ENCODE data around the gene POFUT2.

Gene POFUT2

DNA sequence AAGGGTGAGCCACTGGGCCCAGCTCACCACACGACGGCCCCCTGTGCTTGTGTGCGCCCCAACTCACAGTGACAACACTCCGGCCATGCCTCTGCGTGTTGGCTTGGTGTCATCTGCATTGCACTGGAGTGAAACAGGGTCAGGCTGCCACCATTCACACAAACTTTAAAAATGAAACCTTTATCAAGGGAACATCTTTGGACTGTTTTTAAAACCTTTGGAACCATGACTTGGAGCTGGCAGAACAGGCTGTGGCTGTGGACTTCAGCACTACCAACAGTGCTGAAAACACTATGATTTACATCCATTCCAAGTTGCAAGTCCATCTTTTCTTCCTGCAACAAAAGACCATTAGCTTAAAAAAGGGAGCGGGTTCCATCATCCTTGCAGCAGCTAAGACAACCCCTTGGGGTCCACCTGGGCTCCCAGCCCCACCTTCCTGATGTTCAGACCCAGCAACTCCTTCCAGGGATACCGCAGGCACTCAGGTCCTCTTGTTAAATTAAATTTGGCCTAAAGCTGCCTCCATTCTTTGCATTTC lies 25.6 kb downstream of the POFUT2 start:
- no peak for DNase-seq (ENCODE audit: low spot score)

DNA sequence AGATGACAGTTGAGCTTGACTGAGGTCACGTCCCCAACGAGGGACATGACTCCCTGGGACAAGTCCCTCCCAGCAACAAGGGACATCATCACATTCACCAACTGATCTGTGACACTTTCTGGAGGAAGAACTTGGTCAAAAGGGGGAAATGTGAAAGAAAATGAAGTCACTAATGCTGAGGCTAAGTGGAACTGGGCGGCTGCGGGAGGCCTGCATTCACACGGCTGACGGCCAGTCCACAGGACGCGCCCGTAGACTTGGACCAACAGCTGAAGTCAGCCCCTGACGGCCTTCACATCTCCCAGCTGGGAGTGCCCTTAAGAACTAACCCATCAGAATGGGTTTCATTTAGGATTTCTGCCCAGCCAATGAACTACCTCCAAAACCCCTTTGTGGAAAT lies 26.6 kb downstream of the POFUT2 start:
- no peak for DNase-seq (ENCODE audit: low spot score)

DNA sequence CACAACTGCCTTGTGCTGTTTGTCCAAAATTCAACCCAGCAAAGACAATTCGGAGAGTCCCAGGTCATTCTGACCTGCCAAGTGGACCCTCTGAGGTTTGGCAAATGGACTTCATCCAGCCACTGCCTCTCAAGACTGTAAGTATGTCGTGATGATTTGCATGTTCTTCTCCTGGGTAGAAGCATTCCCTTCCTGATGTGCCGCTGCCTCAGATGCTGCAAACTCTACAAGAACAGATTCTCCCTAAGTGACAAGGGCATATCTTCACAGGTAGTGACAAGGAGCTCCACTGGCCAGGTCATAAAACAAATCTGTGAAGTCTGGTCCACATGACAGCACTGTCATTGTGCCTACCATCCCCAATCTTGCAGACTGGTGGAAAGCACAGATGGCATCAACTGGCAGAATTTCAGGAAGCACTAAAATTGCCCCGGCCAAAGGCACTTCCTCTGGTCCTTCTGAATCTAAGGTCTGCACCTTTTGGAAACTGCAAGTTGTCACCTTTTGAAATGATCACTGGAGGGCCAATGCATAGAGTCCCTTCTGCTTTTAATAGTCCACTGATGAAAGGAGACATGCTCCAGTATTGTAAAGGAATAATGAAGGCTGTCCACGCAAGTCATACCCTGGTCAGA lies 27.4 kb downstream of the POFUT2 start:
- no peak for DNase-seq (ENCODE audit: low spot score)

DNA sequence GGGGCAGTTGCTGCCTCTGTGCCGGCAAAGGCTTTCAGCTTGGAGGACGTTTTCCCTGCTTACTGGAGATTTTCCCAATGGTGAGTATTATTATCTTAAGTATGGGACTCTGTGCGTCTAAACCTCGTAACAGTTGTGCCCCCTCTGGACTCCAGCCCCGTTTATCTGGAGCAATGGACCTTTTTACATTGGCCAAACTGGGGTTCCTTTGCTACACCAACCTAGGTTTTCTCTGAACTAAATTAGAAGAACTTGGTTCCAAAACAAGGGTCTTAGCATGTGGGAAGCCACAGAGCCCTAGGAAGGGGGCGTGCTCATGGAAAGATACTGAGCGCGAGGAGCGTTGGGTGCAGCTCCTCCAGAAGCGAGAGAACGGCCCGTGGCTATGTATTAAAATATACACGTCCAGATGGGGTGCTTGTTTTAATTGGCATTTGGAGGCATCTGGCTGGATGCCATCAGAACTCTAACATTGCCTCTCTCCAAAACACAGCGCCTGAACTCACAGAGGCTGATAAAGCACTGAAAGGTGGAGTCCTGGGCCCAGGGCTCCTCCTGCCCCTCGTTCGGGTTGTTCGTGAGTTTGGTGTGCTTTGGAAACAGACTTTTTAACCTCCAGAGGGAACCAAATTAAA lies 28.4 kb downstream of the POFUT2 start:
- DNase-seq (ENCODE audit: low spot score): no peak

DNA sequence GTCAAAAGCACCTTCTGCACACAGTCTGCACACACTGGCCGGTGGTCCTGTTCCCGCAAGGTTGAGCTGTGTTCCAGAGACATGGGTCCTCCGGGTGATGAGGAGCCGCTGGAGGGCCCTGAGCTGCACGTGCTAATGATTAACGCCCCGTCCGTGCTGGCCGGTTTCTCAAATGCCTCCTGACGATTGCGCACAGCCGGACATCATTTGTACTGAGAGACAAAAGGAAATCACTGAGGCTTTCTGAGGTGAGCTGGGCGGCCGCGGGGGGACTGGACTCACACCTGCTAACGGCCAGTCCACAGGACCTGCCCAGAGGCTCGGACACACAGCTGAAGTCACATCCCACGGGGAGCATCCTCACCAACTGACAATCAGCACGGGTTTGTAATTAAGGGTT lies 29.2 kb downstream of the POFUT2 start:
- no peak for DNase-seq (ENCODE audit: low spot score)

DNA sequence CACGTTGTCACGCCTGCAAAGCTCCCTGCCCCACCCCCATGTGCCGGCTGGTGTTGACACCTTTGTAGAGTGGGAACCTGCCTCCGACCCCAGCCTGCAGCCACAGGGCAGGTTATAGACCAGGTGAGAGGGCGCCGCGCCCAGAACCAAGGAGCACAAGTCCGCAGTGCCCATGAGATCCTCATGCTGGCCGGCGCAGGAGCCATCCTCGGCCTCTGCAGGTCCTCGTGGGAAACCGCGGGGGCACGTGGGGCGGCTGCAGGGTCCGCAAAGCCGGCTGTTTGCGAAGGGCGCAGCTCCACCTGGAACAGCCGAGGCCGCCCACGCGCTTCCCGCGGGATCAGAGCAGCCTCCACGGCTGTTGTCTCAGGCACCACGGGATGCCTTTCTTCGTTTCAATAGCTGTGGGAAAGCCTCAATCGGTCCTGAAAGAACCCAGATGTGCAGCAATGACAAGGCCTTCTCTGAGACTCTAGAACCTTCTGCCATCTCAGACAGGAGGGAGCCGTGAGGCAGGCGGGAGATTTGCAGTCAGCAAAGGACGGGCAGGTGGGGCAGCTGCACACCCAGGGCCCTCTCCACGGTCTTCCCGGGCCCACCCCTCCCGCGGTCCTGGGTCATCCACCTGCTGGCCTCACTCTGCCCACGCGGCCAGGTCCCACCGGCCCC lies 29.9 kb downstream of the POFUT2 start:
- DNase-seq (ENCODE audit: low spot score): no peak

DNA sequence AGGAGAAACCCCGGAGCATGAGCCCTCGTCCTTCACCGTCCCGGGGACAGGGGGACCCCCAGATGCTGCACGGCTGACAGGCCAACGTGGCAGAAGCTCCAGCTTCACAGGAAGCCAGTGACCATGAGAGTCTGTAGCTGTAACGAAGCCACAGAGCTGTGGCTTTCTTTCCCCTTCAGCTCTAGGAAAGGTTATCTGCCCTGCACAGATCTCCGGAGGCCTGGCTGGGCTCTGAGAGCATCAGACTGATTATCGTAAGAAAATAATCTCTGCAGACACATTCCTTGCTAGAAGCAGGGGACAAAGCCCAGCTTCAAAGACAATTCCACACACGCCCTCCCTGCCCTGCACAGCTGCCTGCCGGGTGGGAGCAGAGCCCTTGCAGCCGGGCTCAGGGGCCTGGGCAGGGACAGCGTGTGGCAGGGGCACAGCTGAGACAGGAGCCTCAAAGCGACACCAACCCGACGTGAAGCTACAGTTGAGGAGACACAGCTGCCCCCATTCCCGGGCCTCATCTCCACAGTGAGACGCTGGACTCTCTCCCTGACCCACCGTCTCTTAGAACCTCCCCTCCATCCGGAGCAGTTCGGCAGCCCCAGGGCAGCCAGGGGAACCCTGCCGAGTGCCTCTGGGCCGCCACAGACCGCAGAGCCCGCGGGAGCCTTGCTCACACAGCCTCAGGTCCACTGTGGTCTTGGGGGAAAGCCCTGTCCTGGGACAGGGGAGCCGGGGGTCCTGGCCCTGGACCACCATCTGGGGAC lies 30.6 kb downstream of the POFUT2 start:
- DNase-seq (ENCODE audit: low spot score): no peak

DNA sequence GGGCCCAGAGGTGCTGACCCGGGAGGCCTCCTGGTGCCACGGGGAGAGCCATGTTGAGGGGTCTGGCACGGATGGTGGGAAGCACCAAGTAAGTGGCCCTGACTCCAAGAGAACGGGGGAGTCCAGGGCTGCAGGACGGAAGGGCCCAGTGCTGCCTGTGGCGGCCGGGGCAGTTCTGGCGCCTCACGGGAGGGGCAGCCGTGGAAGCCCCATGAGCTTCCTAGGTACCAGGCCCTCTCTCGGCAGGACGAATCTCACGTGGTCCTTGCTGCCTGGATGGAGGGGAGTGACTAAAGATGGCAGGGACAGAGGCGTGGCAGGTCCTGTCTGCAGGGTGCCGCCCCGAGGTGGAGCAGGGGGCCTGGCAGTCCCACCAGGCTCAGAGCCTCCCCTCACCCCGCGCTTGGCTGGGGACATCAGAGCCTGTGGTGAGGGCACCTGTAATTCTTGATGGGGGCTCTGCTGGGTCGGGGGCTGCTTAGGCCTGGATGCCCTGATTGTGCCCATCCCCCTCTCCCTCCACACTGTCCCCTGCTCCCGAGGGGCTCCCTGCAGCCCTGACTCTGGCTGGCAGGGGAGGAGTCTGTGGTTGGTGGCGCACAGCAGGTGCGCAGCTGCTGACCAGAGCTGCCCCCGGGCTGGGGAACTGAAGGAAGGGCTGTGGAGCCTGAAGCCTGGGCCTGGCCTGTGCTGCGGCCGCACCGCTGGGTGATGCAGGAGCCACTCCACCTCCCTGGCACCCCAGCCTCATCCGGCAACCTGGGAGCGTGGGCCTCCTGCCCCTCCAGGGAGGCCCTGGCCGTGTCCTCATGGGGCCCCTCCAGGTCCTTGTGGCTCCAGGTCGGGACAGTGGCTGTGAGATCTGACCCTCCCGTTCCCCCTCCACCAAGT lies 31.4 kb downstream of the POFUT2 start:
- DNase-seq (ENCODE audit: low spot score): no peak

DNA sequence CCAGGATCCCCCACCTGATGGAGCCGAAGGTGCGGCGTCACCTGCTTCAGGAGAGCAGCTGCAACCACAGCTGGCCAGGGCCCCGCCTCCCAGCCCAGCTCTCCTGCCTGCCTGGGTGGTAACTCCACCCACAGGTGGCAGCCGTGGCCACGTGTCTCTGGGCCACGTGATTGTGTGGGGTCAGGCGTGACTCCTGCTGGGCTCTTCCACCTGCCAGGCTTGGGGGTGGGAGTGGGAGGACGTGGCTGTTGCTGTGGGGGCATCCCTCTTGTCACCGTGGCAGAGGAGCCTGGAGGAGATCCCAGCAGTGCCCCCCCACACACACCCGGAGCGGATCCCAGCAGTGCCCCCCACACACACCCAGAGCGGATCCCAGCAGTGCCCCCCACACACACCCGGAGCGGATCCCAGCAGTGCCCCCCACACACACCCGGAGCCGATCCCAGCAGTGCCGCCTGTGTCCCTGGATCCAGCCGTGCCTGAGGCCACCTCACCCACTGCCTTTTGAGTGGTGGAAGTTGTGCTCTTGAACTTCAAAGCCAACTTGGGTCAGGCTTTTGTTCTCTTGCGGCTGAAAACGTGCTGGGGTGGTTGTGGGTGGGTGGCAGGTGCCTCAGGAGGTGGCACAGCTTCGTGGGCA lies 32.2 kb downstream of the POFUT2 start:
- DNase-seq (ENCODE audit: low spot score): no peak

DNA sequence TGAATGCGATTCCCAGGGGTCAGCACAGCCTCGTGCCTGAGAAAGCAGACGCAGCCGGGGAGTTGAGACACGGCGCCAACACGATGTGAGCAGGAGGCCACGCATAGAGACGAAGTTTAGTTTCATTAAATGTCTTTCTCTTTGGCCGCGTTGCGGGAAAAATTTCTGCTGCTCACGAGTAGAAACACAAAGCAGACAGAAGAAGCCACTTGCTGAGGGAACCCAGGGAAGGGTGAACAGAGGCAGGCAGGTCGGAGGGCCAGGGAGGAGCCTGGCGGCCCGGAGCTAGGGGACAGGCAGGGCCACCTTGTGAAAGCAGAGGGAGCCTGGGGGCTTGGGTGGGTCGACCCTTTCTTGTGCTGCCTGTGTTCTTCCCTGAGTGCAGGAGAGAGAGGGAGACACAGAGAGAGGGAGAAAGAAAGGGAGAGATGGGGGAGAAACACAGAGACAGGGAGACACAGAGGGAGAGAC lies 33.2 kb downstream of the POFUT2 start:
- DNase-seq (ENCODE audit: low spot score): no peak

DNA sequence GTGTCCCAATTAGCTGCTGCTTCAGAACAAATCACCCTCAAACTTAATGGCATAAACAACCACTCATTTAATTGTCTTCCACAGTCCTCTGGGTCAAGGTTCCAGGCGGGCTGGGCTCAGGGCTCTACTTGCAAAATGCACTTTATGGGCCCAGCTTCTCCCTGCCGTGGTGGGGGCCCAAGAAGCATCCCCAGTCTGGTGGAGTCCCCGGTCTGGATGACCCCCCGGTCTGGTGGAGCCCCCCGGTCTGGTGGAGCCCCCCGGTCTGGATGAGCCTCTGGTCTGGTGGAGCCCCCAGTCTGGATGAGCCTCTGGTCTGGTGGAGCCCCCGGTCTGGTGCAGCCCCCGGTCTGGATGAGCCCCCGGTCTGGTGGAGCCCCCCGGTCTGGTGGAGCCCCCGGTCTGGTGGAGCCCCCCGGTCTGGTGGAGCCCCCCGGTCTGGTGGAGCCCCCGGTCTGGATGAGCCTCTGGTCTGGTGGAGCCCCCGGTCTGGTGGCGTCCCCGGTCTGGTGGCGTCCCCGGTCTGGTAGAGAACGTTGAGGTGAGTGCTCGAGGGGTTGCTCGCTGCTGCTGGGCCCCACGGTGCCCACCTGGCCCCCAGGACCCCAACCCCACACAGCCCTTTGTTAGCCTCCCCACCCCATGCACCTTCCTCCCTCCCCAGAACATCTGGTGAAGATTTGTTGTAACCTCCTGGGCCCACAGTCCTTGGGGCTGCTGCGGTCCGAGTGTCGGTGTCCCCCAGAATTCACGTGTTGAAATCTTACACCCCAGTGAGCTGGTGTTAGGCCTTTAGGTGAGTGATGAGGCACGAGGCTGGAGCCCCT lies 33.8 kb downstream of the POFUT2 start:
- no peak for DNase-seq (ENCODE audit: low spot score)

DNA sequence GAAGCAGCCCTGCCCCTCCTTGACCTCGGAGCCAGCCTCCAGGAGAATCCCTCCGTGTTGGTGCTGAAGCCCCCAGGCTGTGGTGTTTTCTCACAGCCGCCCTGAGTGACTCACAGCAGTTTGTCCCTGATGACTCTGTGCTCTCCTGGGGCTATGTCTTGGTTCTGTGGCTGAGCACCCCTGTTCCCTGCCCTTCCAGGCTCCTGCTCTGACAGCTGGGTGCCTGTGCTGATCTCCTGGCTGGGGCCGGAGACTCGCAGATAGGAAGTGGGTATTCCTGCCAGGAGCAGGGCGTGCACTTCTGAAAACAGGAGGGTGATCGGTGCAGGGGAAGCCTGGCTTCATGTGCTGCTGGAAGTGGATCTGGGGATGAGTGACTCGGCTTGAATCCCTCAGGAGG lies 34.5 kb downstream of the POFUT2 start:
- no peak for DNase-seq (ENCODE audit: low spot score)

DNA sequence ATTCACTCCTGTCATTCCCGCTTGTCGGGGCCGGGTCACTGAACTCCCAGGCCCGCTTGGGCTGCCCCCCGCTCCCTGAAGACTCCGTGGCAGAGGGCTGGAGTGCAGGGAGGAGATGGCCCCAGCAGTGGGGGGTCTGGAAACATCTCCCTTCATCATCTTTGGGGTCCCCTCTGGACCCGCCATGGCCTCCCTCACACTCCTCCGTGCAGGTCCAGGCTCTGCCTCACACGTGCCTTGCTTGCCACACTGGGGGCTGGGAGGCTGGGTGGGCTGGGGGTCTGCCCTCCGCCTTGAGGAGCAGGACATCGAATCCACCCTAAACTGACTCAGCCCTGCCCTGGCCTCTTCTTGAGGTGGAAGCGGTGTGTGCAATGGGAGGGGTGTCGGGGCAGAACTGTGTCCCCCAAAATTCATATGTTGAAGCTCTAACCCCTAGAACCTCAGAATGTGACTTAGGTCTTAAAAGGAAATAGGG lies 35.2 kb downstream of the POFUT2 start:
- no peak for DNase-seq (ENCODE audit: low spot score)

DNA sequence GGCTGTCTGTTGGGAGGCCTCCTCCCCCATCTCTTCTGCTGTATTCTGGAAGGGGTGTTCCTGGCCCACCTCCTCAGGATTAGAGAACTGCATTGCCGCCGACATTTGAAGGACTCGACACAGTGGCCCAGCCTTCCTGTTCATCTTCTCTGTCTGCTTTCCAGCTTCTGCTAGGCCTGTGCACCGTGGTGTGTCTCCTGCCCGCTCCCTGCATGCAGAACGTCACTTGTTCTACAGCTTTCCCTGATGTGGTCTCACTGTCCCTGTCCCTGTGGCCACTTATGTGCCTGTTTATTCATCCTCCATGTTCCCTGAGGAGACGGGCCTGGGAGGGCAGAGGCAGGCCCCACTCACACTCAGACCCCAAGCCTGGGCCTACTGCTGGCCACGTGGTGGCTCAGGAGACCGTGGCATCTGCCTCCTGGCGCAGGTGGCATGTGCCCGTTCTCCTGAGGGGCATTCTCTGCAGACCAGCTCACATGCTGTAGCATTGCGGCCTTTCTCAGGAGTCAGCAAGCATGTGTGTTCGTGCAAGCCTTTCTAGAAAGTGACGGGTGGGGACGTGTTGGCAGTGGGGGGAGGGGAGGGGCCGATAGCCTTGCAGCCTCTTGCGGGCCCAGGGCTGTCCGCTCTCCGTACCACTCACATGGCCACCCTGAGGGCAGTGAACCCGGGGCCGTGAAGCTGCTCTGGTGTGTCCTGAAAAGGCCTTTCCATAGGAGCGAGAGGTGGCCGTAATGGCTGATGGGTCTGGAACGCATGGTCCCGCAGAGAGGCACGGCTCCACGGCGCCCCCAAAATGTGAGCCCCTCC lies 35.9 kb downstream of the POFUT2 start:
- DNase-seq (ENCODE audit: low spot score): no peak

DNA sequence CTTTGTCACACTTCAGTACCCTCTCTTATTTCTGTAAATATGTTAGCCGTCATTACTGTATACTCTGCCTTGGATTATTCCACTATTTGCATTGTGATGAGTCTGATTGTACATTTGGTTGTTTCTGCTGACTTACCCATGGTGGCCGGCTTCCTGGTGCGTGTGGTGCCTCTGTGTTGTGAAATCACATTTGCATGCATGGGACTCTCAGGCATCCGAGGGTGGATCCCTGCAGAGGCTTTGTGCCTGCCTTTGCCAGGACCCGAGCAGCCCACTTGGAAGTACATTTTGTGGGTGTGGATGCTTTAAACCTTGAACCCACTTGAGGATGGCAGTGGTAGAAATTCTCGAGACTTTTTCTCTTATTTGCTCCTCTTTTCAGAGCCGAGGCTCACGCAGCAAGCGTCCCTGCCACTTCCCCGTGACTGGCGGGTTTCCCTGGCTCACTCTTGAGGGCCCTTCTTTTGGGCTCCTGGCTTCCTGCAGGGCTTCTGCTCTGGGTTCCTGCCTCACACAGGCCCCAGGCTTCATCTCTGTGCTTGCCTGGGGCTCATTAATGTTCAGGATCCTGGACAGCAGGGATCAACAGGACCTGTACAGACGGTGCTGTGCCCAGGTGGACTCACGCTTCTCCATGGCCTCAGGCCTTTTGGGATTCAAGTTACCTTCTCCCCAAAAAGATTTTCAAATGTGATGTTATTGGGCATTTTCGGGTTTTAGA lies 36.6 kb downstream of the POFUT2 start:
- DNase-seq (ENCODE audit: low spot score): no peak

DNA sequence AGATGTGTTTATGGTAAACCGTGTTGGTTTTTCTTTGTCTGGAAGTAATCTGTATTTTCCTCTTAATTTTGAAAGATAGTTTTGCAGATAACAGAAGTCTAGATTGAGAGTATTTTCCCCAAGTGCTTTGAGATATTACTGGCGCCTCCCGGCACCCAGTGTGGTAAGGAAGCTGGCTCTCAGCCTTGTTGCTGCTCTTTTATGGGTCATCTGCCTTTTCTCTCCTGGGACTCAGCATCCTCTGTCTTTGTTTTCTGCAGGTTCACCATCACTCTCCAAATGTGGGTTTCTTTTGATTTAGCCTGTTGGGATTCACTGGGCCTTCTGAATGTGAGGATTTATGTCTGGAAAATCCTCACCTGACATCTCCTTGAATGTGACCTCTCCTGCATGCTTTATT lies 37.4 kb downstream of the POFUT2 start:
- DNase-seq (ENCODE audit: low spot score): no peak

DNA sequence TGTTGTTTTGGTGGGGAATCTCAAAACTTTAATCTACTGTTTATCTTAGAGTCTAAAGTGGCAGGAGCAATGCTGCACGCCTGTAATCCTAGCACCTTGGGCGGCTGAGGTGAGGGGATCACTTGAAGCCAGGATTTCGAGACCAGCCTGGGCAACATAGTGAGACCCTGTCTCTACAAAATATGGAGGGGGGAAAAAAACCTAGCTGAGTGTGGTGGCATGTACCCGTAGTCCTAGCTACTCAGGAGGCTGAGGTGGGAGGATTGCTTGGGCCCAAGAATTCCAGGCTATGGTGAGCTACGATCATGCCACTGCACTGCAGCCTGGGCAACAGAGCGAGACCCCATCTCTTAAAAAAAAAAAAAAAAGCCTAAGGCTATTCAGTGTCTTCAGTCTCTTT lies 38.1 kb downstream of the POFUT2 start:
- no peak for DNase-seq (ENCODE audit: low spot score)

DNA sequence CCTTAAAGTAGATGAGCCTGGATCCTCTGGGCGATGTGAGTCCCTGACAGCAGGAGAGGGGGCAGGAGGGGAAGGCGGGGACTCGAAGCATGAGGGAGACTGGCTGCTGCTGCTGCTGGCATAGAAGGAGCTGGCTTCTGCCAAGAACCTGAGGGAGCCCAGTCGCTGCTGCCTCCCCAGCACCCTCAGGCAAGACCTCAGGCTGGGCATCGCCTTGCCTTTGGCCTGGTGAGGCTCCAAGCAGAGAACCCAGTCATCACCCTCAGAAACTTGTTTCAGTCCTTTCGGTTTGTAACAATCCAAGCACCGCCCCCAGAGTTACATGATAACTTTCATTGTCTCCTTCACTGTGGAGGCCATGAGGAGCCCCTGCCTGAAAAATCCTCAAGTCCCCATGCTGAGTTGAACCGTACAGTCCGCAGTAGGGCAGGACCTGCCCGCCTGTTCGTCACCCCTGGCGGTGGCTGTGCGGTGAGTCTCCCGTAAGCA lies 38.8 kb downstream of the POFUT2 start:
- peak; percentile 21 for DNase-seq (ENCODE audit: low spot score)

Data from globus pallidus (tissue), 1 donor.